ENCODE measurements around the gene FDX1.

Gene FDX1

DNA sequence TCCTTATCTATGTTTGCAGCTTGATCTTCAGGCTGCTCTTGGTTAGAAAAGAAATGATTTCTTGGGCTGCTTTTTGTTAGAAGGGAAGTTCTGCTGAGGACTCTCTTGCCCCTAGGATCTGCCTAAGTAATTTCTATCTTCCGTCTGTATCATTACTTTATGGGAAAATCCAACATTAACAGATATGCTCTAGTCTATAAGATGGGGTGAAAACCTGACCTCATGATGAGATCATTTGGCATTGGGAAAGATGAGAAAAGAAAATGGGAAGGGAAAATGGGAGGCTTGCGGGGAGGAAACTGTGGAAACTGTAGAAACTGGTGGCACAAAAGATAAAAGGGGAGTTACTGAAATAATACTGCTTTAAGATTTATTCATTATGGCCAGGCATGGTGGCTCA is 63.6 kb downstream of the FDX1 start:
- Mint-ChIP-seq H3K4me1 (ENCODE audit: low read depth) (no peaks in the 10 kb centered on the region), H3K9me3 (no peaks in the 10 kb centered on the region), H3K27me3 (peaks cover 3% of the 10 kb centered on the region), H3K36me3 (ENCODE audit: low read depth) (no peaks in the 10 kb centered on the region), H3K27ac (no peak overlapping the region), H3K4me3 (no peak overlapping the region)
- DNase-seq = no peak

DNA sequence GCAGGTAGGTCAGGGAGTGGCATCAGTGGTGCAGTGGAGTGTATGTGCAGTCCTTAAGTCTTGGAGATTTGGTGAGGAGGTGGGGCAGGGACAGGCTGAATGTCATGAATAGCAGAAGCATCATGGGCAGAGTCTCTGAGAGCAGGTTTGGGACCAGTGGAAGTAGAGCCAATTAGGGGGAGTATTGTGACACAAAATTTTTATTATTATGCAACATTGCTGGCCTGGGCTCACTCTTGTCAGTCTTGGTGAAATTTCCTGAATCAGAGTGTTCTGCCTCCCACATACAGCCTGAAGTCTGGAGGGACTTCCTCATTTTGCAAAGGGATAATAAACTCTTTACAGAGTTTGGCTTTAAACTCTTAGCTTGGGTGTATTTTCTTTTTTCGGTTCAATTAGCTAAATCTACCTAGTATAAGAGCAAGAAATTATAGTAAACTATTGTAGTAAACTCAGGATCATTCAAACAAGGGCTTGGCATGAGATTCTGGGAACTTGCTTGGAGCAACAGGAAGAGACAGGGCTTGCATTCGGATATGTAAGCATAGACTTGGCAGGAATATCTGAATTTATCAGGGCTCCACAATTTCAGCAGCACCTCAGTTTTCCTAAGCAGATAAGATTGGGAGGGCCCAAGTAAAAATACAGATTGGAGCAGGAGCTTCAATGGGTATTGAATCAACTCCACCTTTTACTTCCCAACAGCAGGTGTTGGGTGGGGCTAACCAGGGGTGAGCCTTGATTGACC is 67.7 kb downstream of the FDX1 start:
- no peak overlapping the region for H3K27ac Mint-ChIP-seq
- DNase-seq = no peak
- no peak overlapping the region for H3K4me3 Mint-ChIP-seq

DNA sequence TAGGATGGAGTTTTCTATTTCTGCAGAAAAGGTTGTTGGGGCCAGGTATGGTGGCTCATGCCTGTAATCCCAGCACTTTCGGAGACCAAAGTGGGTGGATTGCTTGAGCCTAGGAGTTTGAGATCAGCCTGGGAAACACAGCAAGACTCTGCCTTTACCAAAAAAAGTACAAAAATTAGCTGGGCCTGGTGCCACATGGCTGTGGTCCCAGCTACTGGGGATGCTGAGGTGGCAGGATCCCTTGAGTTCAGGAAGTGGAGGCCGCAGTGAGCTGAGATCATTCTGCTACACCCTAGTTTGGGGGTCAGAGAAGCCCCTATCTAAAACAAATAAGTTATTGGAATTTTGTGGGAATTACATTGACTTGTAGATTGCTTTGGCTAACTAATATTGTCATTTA is 71.7 kb downstream of the FDX1 start:
- no peak overlapping the region for H3K4me3 Mint-ChIP-seq
- H3K27me3 Mint-ChIP-seq = peaks cover 3% of the 10 kb centered on the region
- H3K36me3 Mint-ChIP-seq (ENCODE audit: low read depth) = no peaks in the 10 kb centered on the region
- H3K4me1 Mint-ChIP-seq (ENCODE audit: low read depth) = no peaks in the 10 kb centered on the region
- H3K9me3 Mint-ChIP-seq = peaks cover 2% of the 10 kb centered on the region
- no peak for DNase-seq
- no peak overlapping the region for H3K27ac Mint-ChIP-seq

More for the DNA sequence above, 67.7 kb downstream of the FDX1 start:
- Mint-ChIP-seq H3K9me3 (peaks cover 2% of the 10 kb centered on the region), H3K36me3 (ENCODE audit: low read depth) (no peaks in the 10 kb centered on the region), H3K27me3 (peaks cover 3% of the 10 kb centered on the region), H3K4me1 (ENCODE audit: low read depth) (no peaks in the 10 kb centered on the region)

DNA sequence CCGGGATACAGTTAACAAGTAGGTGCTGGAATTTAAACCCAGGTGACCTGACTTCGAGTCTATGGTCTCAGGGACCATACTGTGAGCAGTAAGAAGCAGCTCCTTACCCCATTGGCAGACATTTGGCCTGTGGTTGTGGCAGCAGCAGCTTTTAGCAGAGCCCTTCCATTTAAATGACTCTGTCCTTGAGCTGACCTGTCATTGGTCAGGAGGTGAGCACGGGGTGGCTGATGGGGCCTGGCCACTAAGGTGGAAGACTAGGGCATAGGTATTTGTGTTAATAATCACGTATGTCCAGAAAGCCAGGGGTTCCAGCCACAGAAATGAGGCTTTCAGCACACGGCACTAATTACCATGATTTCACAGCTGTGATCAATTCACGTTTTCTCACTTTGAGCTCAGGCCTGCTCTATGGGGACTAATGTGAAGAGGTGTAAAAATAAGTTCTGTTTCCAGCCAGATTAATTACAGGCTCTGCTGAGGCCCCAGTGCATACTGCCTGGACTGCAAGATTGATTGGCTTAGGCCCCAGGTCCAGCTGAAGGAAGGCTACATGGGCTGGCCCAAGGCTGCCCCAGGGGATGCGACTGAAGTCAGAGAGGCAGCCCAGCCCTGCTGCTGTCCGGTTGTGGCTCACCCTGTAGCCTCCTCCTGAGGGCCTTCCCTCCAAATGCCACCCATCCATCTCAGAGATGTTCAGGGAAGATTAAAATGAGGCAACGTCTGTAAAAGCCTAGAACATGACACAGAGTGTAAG is 76.0 kb downstream of the FDX1 start:
- H3K9me3 Mint-ChIP-seq = peaks cover 2% of the 10 kb centered on the region
- H3K27ac Mint-ChIP-seq = no peak overlapping the region
- no peaks in the 10 kb centered on the region for H3K36me3 Mint-ChIP-seq (ENCODE audit: low read depth)
- peaks cover 5% of the 10 kb centered on the region for H3K27me3 Mint-ChIP-seq
- DNase-seq = no peak
- no peaks in the 10 kb centered on the region for H3K4me1 Mint-ChIP-seq (ENCODE audit: low read depth)
- no peak overlapping the region for H3K4me3 Mint-ChIP-seq

DNA sequence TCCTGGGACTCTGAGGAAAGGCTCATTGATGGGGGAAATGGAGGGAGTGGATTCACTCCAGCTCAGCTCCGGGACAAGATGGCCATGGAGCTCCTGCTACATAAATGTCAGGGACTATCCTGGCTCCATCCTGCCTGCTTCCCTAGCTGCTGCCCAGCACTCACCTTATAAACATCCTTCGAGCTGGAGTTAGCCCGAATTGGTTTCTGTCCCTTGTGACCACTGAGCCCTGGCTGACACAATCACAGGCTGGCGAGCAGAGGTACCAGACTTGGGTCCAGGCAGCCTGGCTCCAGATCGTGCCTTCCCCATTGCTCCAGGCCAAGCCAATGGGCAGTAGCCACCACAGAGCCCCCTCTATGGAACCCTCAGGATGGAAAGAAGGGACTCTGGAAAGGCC is 77.6 kb downstream of the FDX1 start:
- Mint-ChIP-seq H3K27me3 (peaks cover 5% of the 10 kb centered on the region), H3K27ac (no peak overlapping the region), H3K9me3 (no peaks in the 10 kb centered on the region), H3K4me1 (ENCODE audit: low read depth) (no peaks in the 10 kb centered on the region), H3K4me3 (no peak overlapping the region), H3K36me3 (ENCODE audit: low read depth) (no peaks in the 10 kb centered on the region)
- DNase-seq = no peak

DNA sequence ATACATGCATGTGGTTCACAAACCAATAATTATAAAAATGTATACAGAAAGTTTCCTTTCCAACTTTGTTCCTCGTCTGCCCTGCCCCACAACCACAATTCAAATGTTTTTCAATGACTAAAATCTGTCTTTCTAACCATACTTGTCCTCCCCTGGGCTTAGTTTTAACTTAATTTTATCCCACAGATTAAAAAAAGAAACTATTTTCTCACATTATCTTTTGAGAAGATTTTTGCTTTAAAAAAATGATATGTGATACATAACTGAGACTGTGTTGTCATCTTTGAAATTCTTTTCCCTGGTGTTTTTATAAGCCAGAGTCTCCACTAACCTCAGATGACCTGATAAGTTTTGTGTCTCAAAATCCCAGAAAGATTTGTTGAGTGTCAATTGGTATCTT is 79.0 kb downstream of the FDX1 start:
- Mint-ChIP-seq H3K9me3 (no peaks in the 10 kb centered on the region), H3K27me3 (peaks cover 5% of the 10 kb centered on the region), H3K4me1 (ENCODE audit: low read depth) (no peaks in the 10 kb centered on the region), H3K36me3 (ENCODE audit: low read depth) (no peaks in the 10 kb centered on the region), H3K4me3 (no peak overlapping the region), H3K27ac (no peak overlapping the region)
- DNase-seq = no peak

DNA sequence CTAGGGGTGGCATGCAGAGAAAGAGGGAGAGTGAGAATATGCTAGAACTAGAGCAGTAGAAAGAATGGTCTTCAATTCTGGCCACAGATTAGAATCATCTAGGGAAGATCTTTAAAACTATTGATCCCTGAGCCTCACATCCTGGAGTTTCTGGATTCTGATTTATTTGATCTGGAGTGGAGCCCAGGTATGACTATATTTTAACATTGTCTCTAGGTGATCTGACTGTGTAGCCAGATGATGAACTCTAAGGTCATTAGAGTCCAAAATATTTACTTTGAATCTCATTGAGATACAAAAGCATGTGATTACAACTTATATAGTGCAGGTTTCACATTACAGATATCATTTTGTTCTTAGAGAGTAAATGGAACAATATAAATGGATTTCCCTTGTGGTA is 79.7 kb downstream of the FDX1 start:
- DNase-seq = no peak
- no peak overlapping the region for H3K27ac Mint-ChIP-seq

DNA sequence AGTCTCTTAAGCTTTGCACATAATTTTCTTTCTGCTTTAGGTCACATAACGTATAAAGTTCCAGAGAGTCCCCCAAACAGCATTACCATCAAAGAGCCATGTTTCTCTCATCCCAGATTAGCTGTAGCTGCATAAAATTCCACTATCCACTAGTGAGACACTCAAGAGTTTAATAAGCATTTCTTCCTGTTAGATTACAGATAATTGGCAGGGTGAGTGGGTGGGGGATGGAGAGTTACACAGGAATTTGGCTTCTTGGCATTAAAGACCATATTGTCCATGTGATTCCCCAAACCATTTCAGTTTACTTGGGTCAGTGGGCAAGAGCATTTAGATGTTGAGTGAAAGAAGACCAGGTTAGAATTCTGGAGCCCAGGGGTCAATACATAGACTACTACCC is 82.3 kb downstream of the FDX1 start:
- no peaks in the 10 kb centered on the region for H3K36me3 Mint-ChIP-seq (ENCODE audit: low read depth)
- H3K27me3 Mint-ChIP-seq = peaks cover 2% of the 10 kb centered on the region
- no peak overlapping the region for H3K27ac Mint-ChIP-seq
- H3K9me3 Mint-ChIP-seq = no peaks in the 10 kb centered on the region
- no peaks in the 10 kb centered on the region for H3K4me1 Mint-ChIP-seq (ENCODE audit: low read depth)
- DNase-seq = no peak
- no peak overlapping the region for H3K4me3 Mint-ChIP-seq

More for the DNA sequence above, 79.7 kb downstream of the FDX1 start:
- Mint-ChIP-seq H3K36me3 (ENCODE audit: low read depth) (no peaks in the 10 kb centered on the region), H3K27me3 (peaks cover 5% of the 10 kb centered on the region), H3K4me1 (ENCODE audit: low read depth) (no peaks in the 10 kb centered on the region), H3K9me3 (no peaks in the 10 kb centered on the region), H3K4me3 (no peak overlapping the region)

DNA sequence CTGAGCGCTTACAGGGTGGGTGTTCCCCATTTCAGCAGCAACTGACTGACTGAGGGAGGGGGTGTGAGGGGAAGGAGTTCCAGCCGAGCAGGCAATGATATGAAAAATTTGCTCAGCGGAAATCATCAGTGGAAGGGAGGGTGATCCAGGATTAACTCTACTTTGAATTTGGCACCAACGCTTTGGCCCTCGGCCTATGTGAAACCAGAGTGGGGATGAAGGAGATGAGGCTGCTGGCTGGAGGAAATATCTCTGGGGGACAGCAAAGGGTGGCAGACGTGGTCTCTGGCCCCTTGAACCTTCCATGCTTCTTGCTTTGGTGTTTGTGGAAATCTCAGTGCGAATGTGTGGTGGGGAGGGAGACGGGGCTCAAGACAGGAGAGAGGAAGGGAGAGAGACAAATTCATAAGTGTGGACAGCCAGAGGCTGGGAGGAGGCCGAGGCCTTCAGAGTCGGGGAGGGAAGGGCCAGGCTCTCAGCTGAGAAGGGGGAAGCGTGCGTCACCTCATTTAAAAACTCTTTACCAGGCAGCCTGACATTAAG is 83.6 kb downstream of the FDX1 start:
- peaks cover 4% of the 10 kb centered on the region for H3K9me3 Mint-ChIP-seq
- H3K27me3 Mint-ChIP-seq = no peaks in the 10 kb centered on the region
- DNase-seq = no peak
- no peak overlapping the region for H3K4me3 Mint-ChIP-seq
- no peak overlapping the region for H3K27ac Mint-ChIP-seq
- H3K36me3 Mint-ChIP-seq (ENCODE audit: low read depth) = no peaks in the 10 kb centered on the region
- H3K4me1 Mint-ChIP-seq (ENCODE audit: low read depth) = no peaks in the 10 kb centered on the region

DNA sequence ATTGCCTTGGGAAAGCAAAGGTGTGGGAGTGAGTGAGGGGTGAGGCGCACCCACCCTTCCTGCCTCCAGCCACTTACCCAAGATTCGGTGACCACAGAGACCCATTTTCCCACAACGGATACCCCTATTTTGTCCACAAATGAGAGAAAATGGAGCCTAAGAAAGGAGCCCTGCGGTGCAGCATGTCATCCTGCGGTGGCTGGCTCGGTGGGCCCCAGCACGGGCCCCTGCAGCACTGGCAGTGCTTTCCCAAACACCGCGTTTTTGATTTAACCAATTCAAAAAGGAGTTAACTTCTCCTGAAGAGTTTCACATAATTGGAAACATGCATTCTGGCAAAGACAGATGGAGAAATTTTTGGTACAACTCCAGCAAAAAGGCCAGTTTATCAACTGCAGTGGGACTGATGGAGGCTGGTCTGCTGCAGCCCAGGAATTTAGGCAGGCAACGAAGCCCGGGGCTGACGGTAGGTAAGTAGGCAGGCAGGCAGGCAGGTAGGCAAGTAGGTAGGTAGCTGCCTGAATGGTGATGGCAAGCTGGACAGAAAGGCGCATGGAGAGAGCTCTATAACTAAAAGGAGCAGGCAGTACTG is 84.2 kb downstream of the FDX1 start:
- Mint-ChIP-seq H3K36me3 (ENCODE audit: low read depth) (no peaks in the 10 kb centered on the region), H3K9me3 (peaks cover 9% of the 10 kb centered on the region), H3K4me1 (ENCODE audit: low read depth) (no peaks in the 10 kb centered on the region), H3K27me3 (no peaks in the 10 kb centered on the region), H3K27ac (no peak overlapping the region), H3K4me3 (no peak overlapping the region)
- no peak for DNase-seq

All from activated T-cell treated with anti-CD3 and anti-CD28 coated beads, Interleukin-2, amount 50 U/mL, for 24 hours (primary cell).